OCI-LY3 (cell line): ENCODE results near the gene COLEC11.

Experiments used
- CTCF ChIP-seq: fragments of 200-600, 300-600 bp; sonication (generic); IDR thresholded peaks from 2 replicates; pipeline ENCODE4 v1.5.1; 2014; ENCODE audit warnings: antibody characterized with exemption, low read length, low read depth
- EZH2phosphoT487 ChIP-seq: fragments of 200-600 bp; shearing (Covaris generic); IDR thresholded peaks from 2 replicates; pipeline ENCODE4 v1.6.1; 2018; ENCODE audit warnings: antibody characterized with exemption, mixed run types, low read depth

GRCh38 chr2:3636586-3637310 is 41.8 kb downstream of the COLEC11 start:
- no peak for TF ChIP-seq CTCF
- no peak for TF ChIP-seq EZH2phosphoT487
